ENCODE results near the gene CDH12. TPM values are rescaled to one million over a fixed set of nuclear protein-coding genes. Genes with fewer than 3 reads are reported as not detected.
"Not testable (repeated sequence)": the region's sequence is repeated elsewhere in the genome, so short reads cannot be mapped to it uniquely, and the experiment has no call there.

The CDH12 gene
- 0.05 TPM for polyA plus RNA-seq (2013, experiment 1 of 2; ENCODE audit: insufficient read length)
- polyA plus RNA-seq (2013, experiment 2 of 2; ENCODE audit: insufficient read length) = 0.05 TPM

- peak; percentile 8 for DNase-seq
Measured at GRCh38 chr5:22852807-22853660, at the start of gene CDH12. TSS of gene CDH12 (minus strand) at chr5:22853344.

DNA sequence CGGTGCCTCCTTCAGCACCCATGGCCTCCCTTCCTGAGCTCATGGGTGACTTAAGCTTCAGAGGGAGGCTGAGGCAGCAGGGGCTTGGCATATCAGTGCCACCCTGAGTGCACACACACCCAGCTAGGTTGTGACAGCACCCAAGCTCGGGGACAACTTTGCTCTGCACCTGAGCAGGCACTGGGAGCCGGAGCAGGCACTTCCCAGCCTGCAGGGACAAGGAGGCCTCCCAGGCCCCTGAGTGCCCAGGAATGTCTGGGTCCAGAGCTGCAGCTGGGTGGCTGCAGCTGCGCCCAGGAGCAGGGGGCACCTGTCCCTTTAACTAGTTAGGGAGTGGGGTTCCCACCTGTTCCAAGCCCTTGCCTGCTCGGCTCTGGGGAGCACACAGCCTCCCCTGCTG lies 48.7 kb upstream of the CDH12 start:
- no peak for DNase-seq

DNA sequence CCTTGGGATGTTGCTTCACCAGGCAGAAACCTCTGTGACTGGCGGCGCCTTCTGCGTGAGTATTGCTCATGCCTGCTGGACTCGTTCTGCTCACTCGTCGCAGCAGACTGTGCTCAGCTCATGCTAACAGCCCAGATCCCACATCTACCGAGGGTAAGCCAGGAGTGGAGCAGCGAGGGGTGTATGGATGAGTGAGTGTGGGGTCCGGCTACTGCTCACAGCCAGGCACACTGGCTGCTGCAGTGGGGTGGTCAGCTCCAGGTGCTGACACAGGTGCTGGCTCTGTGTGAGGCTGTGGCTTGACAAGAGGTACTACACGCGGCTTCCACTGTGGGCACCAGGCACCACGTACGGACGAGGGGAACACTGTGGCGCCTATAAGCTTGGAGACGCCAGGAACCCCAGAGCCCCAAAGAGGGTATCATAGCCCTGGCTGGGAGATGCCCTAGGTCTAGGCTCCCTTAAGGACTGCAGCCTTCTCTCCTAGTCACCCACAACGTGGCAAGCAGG lies 47.7 kb upstream of the CDH12 start:
- DNase-seq = no peak

DNA sequence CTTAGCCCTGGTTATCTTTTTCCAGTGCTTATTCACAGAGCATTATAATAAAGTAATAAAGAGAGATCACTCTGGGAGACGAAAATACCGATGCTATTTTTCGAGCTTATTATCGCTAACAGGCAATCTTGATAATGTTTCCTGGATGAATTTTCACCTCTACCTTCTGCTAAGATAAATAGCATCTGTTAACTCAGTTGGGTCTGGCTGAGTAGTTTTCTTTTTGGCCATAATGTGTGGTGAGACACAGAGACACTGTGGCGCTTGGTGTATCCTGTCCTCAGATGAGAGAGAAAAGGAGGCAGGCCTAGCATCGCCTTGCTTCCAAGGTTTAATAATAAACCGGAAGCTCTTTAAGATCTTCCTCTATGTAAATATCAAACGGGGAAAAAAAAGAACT lies 46.2 kb upstream of the CDH12 start:
- DNase-seq = no peak

GRCh38 chr5:22896152-22896551 lies 43.0 kb upstream of the CDH12 start:
- no peak for DNase-seq

- DNase-seq = no peak
Measured at GRCh38 chr5:22892441-22892840, 39.3 kb upstream of the CDH12 start.

GRCh38 chr5:22889720-22890119 lies 36.6 kb upstream of the CDH12 start:
- no peak for DNase-seq

GRCh38 chr5:22887566-22887965 lies 34.4 kb upstream of the CDH12 start:
- DNase-seq = no peak

GRCh38 chr5:22858911-22859310 lies 5.8 kb upstream of the CDH12 start:
- DNase-seq = not testable (repeated sequence)

DNA sequence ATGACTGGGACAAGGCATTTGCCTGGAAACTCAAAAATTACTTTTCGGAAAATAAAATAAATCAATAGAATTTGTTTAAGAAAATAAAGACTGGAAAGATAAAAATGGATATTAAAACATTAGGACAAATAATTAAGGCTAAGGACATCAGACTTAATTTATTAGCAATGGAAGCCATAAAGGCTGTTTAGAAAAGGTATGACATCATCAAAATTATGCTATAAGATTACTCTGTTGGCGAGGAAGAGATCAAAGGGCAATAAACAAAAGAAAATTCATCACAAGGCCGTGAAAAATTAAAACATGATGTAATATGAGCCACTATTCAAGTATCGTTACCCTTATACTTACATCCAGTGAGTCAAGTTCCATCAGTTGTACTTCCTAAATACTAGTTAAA lies 2.7 kb upstream of the CDH12 start:
- DNase-seq = no peak

DNA sequence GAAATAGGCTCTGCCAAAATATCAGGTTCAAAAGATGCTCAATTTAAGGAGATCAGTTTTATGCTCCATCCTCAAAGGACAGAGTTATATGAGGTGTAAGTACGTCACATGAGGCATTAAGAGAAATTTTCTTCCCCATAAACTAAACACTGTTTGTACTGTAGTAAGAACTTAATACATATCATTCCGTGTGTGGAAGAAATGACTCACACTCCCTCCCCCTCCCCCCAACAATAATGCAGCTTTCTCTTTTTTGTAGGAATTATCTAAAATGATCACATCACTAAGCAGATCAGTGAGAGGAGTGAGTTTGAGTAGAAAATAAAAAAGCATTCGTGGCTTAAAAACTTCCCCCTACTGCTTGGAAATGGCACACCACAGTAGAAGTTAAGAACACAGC lies 2.2 kb downstream of the CDH12 start:
- DNase-seq = peak; percentile 2

GRCh38 chr5:22846693-22847092 lies 6.5 kb downstream of the CDH12 start:
- no peak for DNase-seq

- no peak for DNase-seq
Measured at GRCh38 chr5:22844636-22845035, 8.5 kb downstream of the CDH12 start.

DNA sequence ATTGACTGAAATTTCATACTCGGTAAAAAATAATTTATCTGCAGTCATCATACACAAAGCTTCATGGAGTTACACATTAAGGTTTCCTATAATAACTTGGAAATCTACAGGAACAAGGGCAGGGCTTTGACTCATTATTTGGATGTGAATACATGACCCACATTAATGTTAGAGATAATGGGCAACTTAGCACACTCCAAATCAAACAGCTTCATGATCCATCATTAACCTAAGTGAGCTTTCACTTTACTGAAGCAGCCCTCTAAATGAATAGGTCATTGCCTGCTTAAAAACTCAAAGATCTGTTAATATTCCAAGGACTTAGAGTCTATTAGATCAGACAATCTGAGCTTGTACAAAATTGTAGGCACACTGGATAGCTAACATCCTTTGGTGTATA lies 9.0 kb downstream of the CDH12 start:
- DNase-seq = no peak

DNA sequence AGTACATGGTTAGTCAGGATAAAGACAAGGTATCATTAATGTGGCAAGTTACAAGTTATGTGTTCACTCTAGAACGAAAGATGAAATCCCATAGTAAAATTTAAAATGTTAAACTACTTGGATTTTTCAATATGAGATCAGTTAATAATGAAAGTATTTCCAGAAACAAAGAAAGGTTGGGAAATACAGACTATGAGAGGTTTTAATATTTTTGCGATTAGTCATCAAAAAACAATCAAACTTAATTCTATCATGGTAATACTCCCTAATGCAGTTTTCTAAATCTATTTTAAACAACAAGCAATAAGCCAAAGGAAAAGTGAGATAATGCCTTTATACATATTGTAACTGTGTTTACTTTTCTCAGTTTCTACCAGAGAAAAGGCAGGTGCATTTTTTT lies 10.6 kb downstream of the CDH12 start:
- DNase-seq = no peak

DNA sequence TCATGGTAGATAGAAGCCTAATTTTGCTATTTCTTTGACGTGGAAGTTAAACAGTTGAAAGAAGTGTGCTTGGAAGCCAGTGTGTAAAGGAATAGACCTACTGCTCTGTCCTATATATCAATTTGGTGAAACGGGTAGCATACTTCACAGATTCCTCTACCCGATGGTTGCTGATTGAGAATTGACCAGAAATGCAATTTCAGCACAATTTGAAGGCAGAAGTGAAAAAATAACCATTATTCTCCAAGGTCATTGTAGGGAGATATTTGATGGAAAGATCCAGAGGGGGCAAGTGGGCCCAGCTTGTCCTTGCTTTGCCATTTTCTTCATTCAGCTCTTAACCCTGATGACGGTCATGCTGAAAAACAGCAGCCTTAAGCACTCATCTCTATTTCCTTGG lies 15.3 kb downstream of the CDH12 start:
- no peak for DNase-seq

DNA sequence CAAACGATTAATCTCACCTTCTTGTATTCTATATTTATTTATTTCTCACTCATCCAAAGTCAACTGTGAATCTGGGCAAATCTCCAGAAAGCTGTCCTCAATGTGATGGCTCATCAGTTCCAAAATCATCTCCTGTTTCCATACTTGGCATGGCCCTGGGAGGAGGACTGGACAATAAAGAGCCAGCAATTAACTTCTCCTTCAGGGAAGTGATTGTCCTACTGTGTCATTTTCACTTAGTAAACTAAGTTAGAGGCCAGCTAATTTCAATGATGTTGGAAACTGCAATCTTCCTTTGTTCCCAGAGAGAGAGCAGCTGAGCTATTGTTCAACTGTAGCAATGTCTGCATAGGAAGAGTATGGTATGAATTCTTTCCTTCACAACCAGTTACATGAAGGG lies 17.5 kb downstream of the CDH12 start:
- no peak for DNase-seq

- no peak for DNase-seq
Measured at GRCh38 chr5:22793463-22793862, 59.7 kb downstream of the CDH12 start.

DNA sequence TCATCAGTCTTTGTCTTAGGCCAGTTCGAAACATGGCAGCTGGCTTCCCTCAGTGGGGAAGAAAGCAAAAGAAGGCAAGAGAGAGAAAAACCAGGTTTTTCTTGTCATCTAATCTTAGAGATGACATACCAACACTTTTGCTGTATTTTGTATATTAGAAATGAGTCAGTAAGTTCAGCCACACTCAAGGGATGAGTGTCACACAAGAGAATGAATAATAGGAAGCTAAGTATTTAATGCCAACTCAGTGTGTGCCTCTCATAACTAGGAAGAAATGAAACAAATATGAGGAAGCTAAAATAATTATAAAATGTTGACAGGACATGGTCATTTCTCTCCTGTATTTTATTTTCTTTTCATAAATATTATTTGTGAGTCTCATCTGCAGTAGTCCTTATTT lies 65.3 kb downstream of the CDH12 start:
- no peak for DNase-seq

DNA sequence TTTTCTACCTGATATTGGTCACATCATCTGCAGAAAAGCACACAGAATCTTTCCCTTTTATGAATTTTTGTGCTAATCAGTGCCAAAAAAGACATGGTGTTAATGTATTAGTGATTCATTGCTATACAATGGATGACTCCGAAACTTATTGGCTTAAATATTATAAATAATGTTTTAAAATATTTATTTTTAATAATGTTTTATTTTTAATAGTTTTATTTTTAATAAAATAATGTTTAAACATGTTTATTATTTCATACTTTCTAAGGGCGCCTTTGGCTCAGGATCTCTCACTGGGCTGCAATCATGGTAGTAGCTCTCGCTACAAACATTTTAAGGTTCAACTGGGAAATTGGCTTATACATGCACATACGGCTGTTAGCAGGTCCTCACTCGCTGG lies 65.7 kb downstream of the CDH12 start:
- DNase-seq = no peak

DNA sequence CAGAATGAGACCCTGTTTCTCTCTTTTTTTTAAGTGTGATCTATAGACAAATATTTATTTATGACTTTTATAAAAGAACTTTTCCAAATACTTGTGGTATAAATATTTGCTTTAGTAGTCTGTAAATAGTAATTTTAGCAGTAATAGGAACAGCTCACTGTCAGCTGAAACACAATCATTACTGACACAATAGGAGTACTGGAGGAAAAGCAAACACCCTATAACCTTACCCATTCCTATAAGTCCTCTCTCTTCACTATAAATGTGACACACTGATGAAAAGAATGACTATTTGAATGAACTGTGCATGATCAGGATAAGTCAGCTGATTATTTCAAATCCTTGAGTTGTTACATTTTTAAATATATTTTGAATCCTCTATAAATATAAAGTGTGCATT lies 72.4 kb downstream of the CDH12 start:
- no peak for DNase-seq

GRCh38 chr5:22779499-22779898 lies 73.6 kb downstream of the CDH12 start:
- DNase-seq = no peak

DNA sequence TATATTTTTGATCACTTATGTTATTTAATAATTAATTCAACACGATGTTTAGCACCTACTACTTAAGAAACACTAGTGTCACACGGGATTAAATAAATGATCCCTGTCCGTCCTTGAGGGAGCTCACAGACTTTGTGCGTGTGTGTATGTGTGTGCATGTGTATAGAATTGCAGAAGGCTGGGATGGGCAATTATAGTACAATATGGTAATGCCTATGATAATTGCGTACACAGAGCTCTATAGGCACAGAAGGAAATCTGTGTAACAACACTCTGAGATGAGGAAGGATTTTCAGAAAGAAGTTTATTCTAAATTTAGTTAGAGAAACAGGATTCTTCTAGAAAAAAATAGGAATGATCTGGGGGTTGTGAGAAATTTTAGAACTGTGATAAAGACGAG lies 76.9 kb downstream of the CDH12 start:
- no peak for DNase-seq

GRCh38 chr5:22774214-22774613 lies 78.9 kb downstream of the CDH12 start:
- DNase-seq = not testable (repeated sequence)

All from fibroblast of skin of abdomen (primary cell).